Measurements from ENCODE around the gene PCNX2.
A peak's percentile ranks its signal among the peaks of the same experiment; 100 is the strongest.
"Not testable (repeated sequence)": the region's sequence is repeated elsewhere in the genome, so short reads cannot be mapped to it uniquely, and the experiment has no call there.

PCNX2 gene

GRCh38 chr1:233004451-233004850 is 291.1 kb downstream of the PCNX2 start:
- no peak overlapping the region for H3K4me3 ChIP-seq (ENCODE audit: low read depth, low read length)
- TF ChIP-seq SCRT1 (tag by site-specific recombination; IDR thresholded peaks at IDR 0.05; ENCODE audit: borderline replicate concordance) (no peak), PRDM4 (tag by site-specific recombination; IDR thresholded peaks at IDR 0.05) (no peak), ZNF571 (tag by site-specific recombination; IDR thresholded peaks at IDR 0.05) (no peak), ZNF169 (tag by site-specific recombination; IDR thresholded peaks at IDR 0.05) (no peak), ZNF214 (tag by site-specific recombination; IDR thresholded peaks at IDR 0.05; ENCODE audit: borderline replicate concordance) (no peak), ZNF324 (tag by site-specific recombination; IDR thresholded peaks at IDR 0.05) (no peak), ZBTB11 (tag by site-specific recombination; conservative IDR thresholded peaks at IDR 0.05; ENCODE audit: low read depth) (no peak)
- H3K36me3 ChIP-seq (ENCODE audit: control insufficient read depth in 2 of 2, insufficient read depth in 1 of 2, low read length in 2 of 2), result peaks cover under 1 to 29% of the 10 kb centered on the region in 2 experiments; a peak in 2 of 3 replicates
- ChIA-PET POLR2A (no interaction called here), CTCF (no interaction called here)
- H3K4me1 ChIP-seq (ENCODE audit: control insufficient read depth, insufficient read depth, low read length), result no peaks in the 10 kb centered on the region
- H3K9me3 ChIP-seq (ENCODE audit: control insufficient read depth, insufficient read depth, low read depth, low read length), result no peaks in the 10 kb centered on the region
- no peak overlapping the region for H3K27ac ChIP-seq (ENCODE audit: extremely low read depth, low read depth, low read length)

GRCh38 chr1:233003638-233004037 is 291.9 kb downstream of the PCNX2 start:
- H3K4me1 ChIP-seq (ENCODE audit: control insufficient read depth, insufficient read depth, low read length); CTCF ChIA-PET; H3K4me3 ChIP-seq (ENCODE audit: low read depth, low read length); H3K27ac ChIP-seq (ENCODE audit: extremely low read depth, low read depth, low read length); H3K9me3 ChIP-seq (ENCODE audit: control insufficient read depth, insufficient read depth, low read depth, low read length); POLR2A ChIA-PET: not testable (repeated sequence)
- peaks cover 3 to 33% of the 10 kb centered on the region in 2 experiments; a peak in 2 of 3 replicates for H3K36me3 ChIP-seq (ENCODE audit: control insufficient read depth in 2 of 2, insufficient read depth in 1 of 2, low read length in 2 of 2)
- peak; percentile 95 for TF ChIP-seq ZNF146 (tag by site-specific recombination; IDR thresholded peaks at IDR 0.05)

- Histone ChIP-seq H3K36me3 (ENCODE audit: control insufficient read depth in 2 of 2, insufficient read depth in 1 of 2, low read length in 2 of 2) (peaks cover 3 to 53% of the 10 kb centered on the region in 2 experiments; a peak in 2 of 3 replicates), H3K9me3 (ENCODE audit: control insufficient read depth, insufficient read depth, low read depth, low read length) (no peaks in the 10 kb centered on the region), H3K4me1 (ENCODE audit: control insufficient read depth, insufficient read depth, low read length) (no peaks in the 10 kb centered on the region), H3K4me3 (ENCODE audit: low read depth, low read length) (no peak overlapping the region), H3K27ac (ENCODE audit: extremely low read depth, low read depth, low read length) (no peak overlapping the region)
- ChIA-PET CTCF (interaction anchor here (1.3 kb wide), 1 partner anchor 47 kb away, joined by 4 read pairs; no protein-coding TSS in a partner anchor), POLR2A (interaction anchor here (0.6 kb wide), 1 partner anchor 28 kb away, joined by 3 read pairs; no protein-coding TSS in a partner anchor)
- no peak for TF ChIP-seq ZNF280C (tag by site-specific recombination; IDR thresholded peaks at IDR 0.05)
- TF ChIP-seq ZBTB1 (tag by site-specific recombination; IDR thresholded peaks at IDR 0.05), result no peak
- TF ChIP-seq ZNF488 (tag by site-specific recombination; IDR thresholded peaks at IDR 0.05), result no peak
- no peak for TF ChIP-seq ZXDB (tag by site-specific recombination; IDR thresholded peaks at IDR 0.05)
- TF ChIP-seq ZBTB26 (tag by site-specific recombination; optimal IDR thresholded peaks at IDR 0.05), result no peak
- TF ChIP-seq ZNF146 (tag by site-specific recombination; IDR thresholded peaks at IDR 0.05), result no peak
- no peak for TF ChIP-seq ZSCAN18 (tag by site-specific recombination; IDR thresholded peaks at IDR 0.05)
- no peak for TF ChIP-seq ZNF701 (tag by site-specific recombination; IDR thresholded peaks at IDR 0.05)
- no peak for TF ChIP-seq HOXD13 (CRISPR knock-in tag; IDR thresholded peaks at IDR 0.05; ENCODE audit: borderline replicate concordance)
- no peak for TF ChIP-seq ZNF335 (tag by site-specific recombination; conservative IDR thresholded peaks at IDR 0.05)
- TF ChIP-seq SP3 (tag by site-specific recombination; IDR thresholded peaks at IDR 0.05), result no peak
- TF ChIP-seq ZNF768 (tag by site-specific recombination; IDR thresholded peaks at IDR 0.05), result no peak
Measured at GRCh38 chr1:232999956-233000625, 295.4 kb downstream of the PCNX2 start.
